ENCODE data around the gene UBE2I.
A peak's percentile ranks its signal among the peaks of the same experiment; 100 is the strongest.
"Not testable (repeated sequence)": the region's sequence is repeated elsewhere in the genome, so short reads cannot be mapped to it uniquely, and the experiment has no call there.

The UBE2I gene

GRCh38 chr16:1277617-1278282 lies 31.7 kb upstream of the UBE2I start:
- DNase-seq, result no peak

GRCh38 chr16:1278477-1278876 lies 31.0 kb upstream of the UBE2I start:
- no peak for DNase-seq

GRCh38 chr16:1279081-1279944 lies 30.1 kb upstream of the UBE2I start:
- DNase-seq, result no peak

GRCh38 chr16:1279945-1280589 lies 29.4 kb upstream of the UBE2I start:
- DNase-seq, result no peak

GRCh38 chr16:1280783-1281182 lies 28.7 kb upstream of the UBE2I start:
- DNase-seq, result peak; percentile 50

- DNase-seq, result no peak
Measured at GRCh38 chr16:1281517-1281916, 27.9 kb upstream of the UBE2I start.

GRCh38 chr16:1282324-1282973 lies 27.0 kb upstream of the UBE2I start:
- no peak for DNase-seq

GRCh38 chr16:1283296-1283695 lies 26.1 kb upstream of the UBE2I start:
- DNase-seq, result no peak

- no peak for DNase-seq
Measured at GRCh38 chr16:1283996-1284616, 25.3 kb upstream of the UBE2I start.

- no peak for DNase-seq
Measured at GRCh38 chr16:1285669-1286512, 23.5 kb upstream of the UBE2I start.

GRCh38 chr16:1286513-1287094 lies 22.8 kb upstream of the UBE2I start:
- no peak for DNase-seq

- DNase-seq, result no peak
Measured at GRCh38 chr16:1287982-1288670, 21.3 kb upstream of the UBE2I start.

GRCh38 chr16:1288813-1289476 lies 20.5 kb upstream of the UBE2I start:
- DNase-seq, result no peak

- no peak for DNase-seq
Measured at GRCh38 chr16:1289477-1289866, 20.0 kb upstream of the UBE2I start.

GRCh38 chr16:1290063-1290501 lies 19.4 kb upstream of the UBE2I start:
- no peak for DNase-seq

- peak; percentile 54 for DNase-seq
Measured at GRCh38 chr16:1290860-1291575, 18.4 kb upstream of the UBE2I start.

- DNase-seq, result no peak
Measured at GRCh38 chr16:1291576-1291974, 17.9 kb upstream of the UBE2I start.

GRCh38 chr16:1292208-1292607 lies 17.2 kb upstream of the UBE2I start:
- not testable (repeated sequence) for DNase-seq

GRCh38 chr16:1292808-1293207 lies 16.6 kb upstream of the UBE2I start:
- DNase-seq, result not testable (repeated sequence)
